DND-41 (cell line): ENCODE data around the gene POC1B.

Experiments used
- ATAC-seq: fragments of 200-7000 bp; cut with Tn5 transposase; 3 replicates; pipeline ENCODE4 v1.9.1; 2021; ENCODE audit warnings: low read depth; ENCODE audit not compliant: insufficient read depth
- DNase-seq: peaks from one replicate; pipeline ENCODE4 v3.0.0-alpha.2; 2020
- H2AFZ ChIP-seq: 2 replicates; pipeline ENCODE4 v1.6.0; 2012; ENCODE audit warnings: low read depth, low read length
- H3K27ac ChIP-seq: 2 replicates; pipeline ENCODE4 v1.5.1; 2012; ENCODE audit warnings: low read length, inconsistent platforms
- H3K27me3 ChIP-seq: fragments of 200-600 bp; sonication (generic); 2 replicates; pipeline ENCODE4 v1.6.0; 2012; ENCODE audit warnings: low read length, mild to moderate bottlenecking, inconsistent platforms; ENCODE audit not compliant: insufficient read depth, poor library complexity
- H3K36me3 ChIP-seq: 2 replicates; pipeline ENCODE4 v1.5.1; 2012; ENCODE audit warnings: low read length, inconsistent platforms; ENCODE audit not compliant: insufficient read depth
- H3K4me1 ChIP-seq: 2 replicates; pipeline ENCODE4 v1.5.1; 2012; ENCODE audit warnings: mild to moderate bottlenecking, low read length; ENCODE audit not compliant: insufficient read depth
- H3K4me2 ChIP-seq: 2 replicates; pipeline ENCODE4 v1.6.0; 2012; ENCODE audit warnings: mild to moderate bottlenecking, moderate library complexity, low read length, inconsistent platforms; ENCODE audit not compliant: insufficient read depth
- H3K4me3 ChIP-seq, 2 experiments: fragments of 200-600 bp in 1 of 2; shearing (Covaris generic) in 1 of 2; 2 replicates each; pipeline ENCODE4 v1.5.1; 2012 to 2016; ENCODE audit warnings: inconsistent platforms in 2 of 2, low read length in 2 of 2, mild to moderate bottlenecking in 2 of 2, low read depth in 1 of 2, moderate library complexity in 1 of 2
- H3K79me2 ChIP-seq: 2 replicates; pipeline ENCODE4 v1.6.0; 2012; ENCODE audit warnings: low read length, inconsistent platforms; ENCODE audit not compliant: insufficient read depth
- H3K9ac ChIP-seq: 2 replicates; pipeline ENCODE4 v1.6.0; 2012; ENCODE audit warnings: low read depth, mild to moderate bottlenecking, inconsistent platforms, low read length, moderate library complexity
- H3K9me3 ChIP-seq: 2 replicates; pipeline ENCODE4 v1.5.1; 2012; ENCODE audit warnings: low read length, moderate library complexity, mild to moderate bottlenecking, inconsistent platforms; ENCODE audit not compliant: insufficient read depth, severe bottlenecking
- H4K20me1 ChIP-seq: 2 replicates; pipeline ENCODE4 v1.6.0; 2012; ENCODE audit warnings: low read length; ENCODE audit not compliant: insufficient read depth
- CTCF ChIP-seq: IDR thresholded peaks from 2 replicates; pipeline ENCODE4 v1.5.1; 2012; ENCODE audit warnings: borderline replicate concordance, low read length, moderate library complexity, mild to moderate bottlenecking; ENCODE audit not compliant: poor library complexity, severe bottlenecking; ENCODE audit errors: extremely low read depth
- EZH2 ChIP-seq: IDR thresholded peaks from 3 replicates; pipeline ENCODE4 v1.6.1; 2012; ENCODE audit warnings: borderline replicate concordance, low read depth, mild to moderate bottlenecking, moderate library complexity, low read length, inconsistent platforms; ENCODE audit not compliant: severe bottlenecking

The POC1B gene

DNA sequence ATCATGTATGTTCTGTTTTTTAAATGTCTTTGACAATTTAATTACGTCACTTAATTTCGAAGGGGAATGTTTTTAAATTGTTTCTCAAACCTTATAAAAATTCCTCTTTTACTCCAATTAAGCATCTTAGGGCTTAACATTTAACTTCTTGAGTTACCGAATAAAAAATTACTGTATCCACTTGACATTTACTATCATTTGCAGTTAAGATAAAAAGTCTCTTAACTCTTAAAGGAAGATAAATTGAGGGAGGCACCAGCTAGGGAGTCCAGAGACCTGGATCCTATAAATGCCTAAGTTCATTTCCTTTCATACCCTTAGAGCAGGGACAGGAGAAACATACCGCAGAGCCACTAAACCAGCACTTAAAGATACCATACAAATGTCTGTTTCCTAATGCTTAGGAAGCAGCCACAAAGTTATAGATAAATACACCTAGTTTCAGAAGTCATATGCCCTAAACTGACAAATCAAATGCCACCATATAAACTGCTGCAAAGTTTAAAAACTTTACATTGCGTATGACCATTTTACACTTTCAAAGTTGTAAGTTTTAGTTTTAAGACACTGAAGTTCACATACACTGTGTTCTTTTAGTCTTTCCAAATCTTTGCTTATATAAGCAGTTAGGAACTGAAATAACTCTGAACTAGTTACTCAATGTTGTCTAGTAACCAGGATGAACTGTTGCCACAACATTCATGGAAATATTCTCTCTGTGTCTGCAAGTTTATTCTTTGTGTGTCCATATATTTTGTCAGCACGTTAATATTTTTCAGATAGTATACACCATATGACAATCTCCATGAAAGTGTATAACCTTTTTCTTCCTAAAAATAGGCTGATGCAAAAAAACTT is 72.5 kb downstream of the POC1B start:
- Histone ChIP-seq H3K9me3 (no peaks in the 10 kb centered on the region), H3K9ac (no peak overlapping the region), H3K4me3 (no peak overlapping the region), H2AFZ (no peak overlapping the region), H3K79me2 (no peaks in the 10 kb centered on the region), H3K36me3 (peaks cover 25% of the 10 kb centered on the region), H3K27ac (no peak overlapping the region), H4K20me1 (no peaks in the 10 kb centered on the region), H3K4me1 (peaks cover 24% of the 10 kb centered on the region), H3K27me3 (no peaks in the 10 kb centered on the region), H3K4me2 (no peak overlapping the region)
- DNase-seq (no peak), ATAC-seq (no peak)
- TF ChIP-seq CTCF: no peak
- no peak for TF ChIP-seq EZH2

DNA sequence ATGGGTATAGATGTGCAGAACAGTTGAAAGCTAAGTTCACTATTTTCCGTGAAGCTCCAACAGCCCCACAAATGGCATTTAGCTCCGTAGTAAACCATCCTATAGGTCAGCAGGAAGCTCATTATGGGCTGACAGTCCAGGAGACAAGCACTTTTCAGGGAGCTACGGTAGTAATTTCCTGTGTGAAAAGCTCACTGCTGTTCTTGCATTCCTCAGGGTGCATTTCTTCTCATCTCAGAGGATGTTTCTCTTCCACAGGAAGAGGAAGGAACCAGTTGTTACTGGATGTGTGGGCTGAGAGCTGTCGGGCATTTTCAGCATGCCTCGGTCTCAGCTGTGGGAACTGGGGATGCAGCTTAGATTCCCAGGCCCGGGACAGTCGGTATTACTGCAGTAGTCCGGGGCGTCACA is 74.0 kb downstream of the POC1B start:
- H3K27me3 ChIP-seq: no peaks in the 10 kb centered on the region
- no peak overlapping the region for H3K9ac ChIP-seq
- H3K27ac ChIP-seq: no peak overlapping the region
- no peak overlapping the region for H2AFZ ChIP-seq
- H3K36me3 ChIP-seq: peaks cover 16% of the 10 kb centered on the region; the same call in 1 of the 2 replicates
- no peaks in the 10 kb centered on the region for H3K9me3 ChIP-seq
- H3K4me1 ChIP-seq: peaks cover 9% of the 10 kb centered on the region
- no peaks in the 10 kb centered on the region for H4K20me1 ChIP-seq
- DNase-seq: no peak
- no peak overlapping the region for H3K4me2 ChIP-seq
- ATAC-seq: 0 out of 3 replicates have a peak, but pooled peaks have one; percentile 31
- TF ChIP-seq EZH2 (no peak), CTCF (no peak)
- no peaks in the 10 kb centered on the region for H3K79me2 ChIP-seq
- H3K4me3 ChIP-seq: no peak overlapping the region

DNA sequence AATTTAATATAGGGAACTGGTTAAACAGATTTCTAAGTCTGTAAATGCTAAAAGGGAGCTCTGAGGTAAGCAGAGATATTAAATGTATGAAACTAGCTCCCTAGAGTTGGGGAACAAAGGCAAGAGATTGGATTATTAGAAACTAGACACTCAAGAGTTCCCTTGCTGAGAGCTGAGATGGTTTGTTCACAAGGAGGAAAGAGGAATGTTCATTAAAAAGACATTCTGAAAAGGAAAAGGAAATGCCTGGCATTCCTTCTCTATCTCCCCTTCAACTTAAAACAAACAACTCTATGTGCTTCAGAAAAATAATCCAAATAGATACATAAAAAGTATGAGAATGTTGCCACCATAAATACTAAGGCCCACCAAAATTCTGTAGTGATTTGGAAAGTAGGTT is 74.9 kb downstream of the POC1B start:
- Histone ChIP-seq H3K36me3 (peaks cover 16% of the 10 kb centered on the region; the same call in 1 of the 2 replicates), H3K9me3 (no peaks in the 10 kb centered on the region), H2AFZ (no peak overlapping the region), H3K4me3 (no peak overlapping the region), H3K9ac (no peak overlapping the region), H3K27ac (no peak overlapping the region), H3K79me2 (no peaks in the 10 kb centered on the region), H3K27me3 (no peaks in the 10 kb centered on the region), H4K20me1 (no peaks in the 10 kb centered on the region), H3K4me1 (no peaks in the 10 kb centered on the region; the same call in 1 of the 2 replicates), H3K4me2 (no peak overlapping the region)
- ATAC-seq (no peak), DNase-seq (no peak)
- no peak for TF ChIP-seq EZH2
- no peak for TF ChIP-seq CTCF
